GM19452 (cell line): ENCODE data around the gene PCBP3.

Experiments used
- ATAC-seq: cut with Tn5 transposase; IDR thresholded peaks from one replicate; pipeline ENCODE4 v1.9.1; 2021; ENCODE audit not compliant: unreplicated experiment

The PCBP3 gene

DNA sequence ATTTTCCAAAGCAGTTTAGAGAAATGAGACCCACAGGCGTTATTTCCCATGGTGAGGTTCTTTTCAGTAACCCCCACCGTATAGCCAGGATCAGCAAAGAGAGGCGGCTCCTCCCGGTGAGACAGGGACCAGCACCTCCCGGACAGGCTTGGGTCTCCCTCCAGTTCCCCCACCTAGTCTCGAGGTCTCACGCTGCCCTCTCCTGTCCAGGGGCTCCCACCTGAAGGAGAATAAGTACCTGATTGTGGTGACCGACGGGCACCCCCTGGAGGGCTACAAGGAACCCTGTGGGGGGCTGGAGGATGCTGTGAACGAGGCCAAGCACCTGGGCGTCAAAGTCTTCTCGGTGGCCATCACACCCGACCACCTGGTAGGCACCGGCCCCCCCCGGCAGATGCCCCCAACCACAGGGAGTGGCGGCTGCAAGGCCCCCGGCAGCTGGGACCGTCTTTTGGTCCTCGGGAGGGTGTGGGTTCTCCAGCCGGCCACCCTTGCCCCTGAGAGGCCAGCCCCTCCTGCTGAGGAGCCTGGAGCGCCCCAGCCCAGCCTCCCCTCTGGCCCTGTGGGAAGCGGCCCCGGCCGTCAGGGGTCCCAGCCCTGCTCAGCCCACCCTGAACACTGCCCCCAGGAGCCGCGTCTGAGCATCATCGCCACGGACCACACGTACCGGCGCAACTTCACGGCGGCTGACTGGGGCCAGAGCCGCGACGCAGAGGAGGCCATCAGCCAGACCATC lies 343.0 kb downstream of the PCBP3 start:
- ATAC-seq: no peak

DNA sequence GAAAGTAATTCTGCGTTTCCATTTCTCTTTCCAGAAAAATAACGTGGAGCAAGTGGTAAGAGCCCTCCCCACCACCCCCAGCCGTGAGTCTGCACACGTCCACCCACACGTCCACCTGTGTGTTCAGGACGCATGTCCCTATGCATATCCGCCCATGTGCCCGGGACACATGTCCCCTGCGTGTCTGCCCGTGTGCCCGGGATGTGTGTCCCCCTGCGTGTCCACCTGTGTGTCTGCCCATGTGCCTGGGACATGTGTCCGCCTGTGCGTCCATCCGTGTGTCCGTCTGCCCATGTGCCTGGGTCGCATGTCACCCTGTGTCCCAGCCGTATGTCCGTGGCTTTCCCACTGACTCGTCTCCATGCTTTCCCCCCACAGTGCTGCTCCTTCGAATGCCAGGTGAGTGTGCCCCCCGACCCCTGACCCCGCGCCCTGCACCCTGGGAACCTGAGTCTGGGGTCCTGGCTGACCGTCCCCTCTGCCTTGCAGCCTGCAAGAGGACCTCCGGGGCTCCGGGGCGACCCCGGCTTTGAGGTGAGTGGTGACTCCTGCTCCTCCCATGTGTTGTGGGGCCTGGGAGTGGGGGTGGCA lies 343.7 kb downstream of the PCBP3 start:
- no peak for ATAC-seq

DNA sequence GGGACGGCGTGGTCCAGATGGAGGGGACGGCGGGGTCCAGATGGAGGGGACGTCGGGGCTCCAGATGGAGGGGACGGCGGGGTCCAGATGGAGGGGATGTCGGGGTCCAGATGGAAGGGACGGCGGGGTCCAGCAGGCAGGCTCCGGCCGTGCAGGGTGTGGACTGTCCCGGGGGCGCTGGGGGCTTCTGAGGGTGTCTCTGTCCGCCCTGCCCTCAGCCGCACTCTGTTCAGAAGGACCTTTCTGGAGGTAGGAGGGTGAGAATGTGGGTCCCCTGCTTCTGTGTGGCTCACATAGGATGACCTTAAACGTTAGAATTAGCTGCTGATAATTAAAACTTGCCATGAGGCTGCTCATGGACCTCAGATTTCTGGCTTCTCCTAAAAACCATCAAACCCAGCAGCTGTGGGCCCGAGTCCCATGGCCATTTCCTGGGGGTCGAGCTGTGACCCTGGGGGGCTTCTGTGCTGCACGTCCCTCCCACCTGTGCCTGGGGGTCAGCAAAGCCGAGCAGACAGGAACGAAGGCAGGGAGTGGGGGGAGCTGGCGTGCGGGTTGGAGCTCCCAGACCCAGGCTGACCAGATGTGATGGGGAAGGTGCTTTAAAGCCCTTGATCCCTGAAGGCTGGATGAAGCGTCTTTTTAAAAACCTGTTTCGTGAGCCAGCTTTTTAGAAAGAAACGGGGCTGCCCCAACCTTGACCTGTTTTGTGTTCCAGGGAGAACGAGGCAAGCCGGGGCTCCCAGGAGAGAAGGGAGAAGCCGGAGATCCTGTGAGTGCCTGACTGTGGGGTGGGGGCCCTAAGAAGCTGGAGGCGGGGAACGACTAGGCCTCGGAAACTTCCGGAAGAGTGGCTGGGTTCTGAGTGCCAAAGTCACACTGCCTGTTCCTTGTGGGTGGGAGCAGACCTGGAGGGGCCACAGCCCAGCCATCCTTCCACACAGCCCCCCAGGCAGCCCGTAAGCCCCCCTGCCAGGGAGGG lies 345.1 kb downstream of the PCBP3 start:
- no peak for ATAC-seq

DNA sequence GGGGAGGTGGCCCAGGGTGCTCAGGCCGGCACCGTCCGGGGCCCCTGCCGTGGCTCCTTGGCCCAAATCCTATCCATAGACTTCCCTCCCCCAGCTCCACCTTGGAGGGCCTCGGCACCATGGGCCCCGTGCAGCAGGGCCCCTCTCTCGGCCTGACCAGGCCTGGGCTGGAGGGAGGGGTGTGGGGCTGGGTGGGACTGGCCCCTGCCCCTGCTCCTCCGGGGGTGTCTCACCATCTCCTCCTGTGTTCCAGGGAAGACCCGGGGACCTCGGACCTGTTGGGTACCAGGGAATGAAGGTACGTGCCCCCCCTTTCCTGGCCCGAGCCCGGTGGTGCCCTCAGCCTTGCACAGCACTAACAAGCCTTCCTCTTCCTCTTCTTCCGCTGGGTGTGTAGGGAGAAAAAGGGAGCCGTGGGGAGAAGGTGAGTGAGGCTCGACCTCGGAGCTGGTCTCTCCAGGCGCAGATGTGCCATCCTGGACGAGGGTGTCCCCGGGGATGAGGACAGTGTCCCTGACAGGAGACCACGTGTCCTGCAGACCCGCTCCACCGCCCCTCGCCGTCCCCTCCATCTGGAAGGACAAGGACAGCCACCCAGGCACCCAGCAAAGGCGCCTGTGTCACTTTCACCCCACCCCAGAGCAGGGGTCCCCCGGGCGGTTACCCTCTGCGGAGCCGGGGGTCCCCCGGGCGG lies 346.0 kb downstream of the PCBP3 start:
- ATAC-seq: no peak

DNA sequence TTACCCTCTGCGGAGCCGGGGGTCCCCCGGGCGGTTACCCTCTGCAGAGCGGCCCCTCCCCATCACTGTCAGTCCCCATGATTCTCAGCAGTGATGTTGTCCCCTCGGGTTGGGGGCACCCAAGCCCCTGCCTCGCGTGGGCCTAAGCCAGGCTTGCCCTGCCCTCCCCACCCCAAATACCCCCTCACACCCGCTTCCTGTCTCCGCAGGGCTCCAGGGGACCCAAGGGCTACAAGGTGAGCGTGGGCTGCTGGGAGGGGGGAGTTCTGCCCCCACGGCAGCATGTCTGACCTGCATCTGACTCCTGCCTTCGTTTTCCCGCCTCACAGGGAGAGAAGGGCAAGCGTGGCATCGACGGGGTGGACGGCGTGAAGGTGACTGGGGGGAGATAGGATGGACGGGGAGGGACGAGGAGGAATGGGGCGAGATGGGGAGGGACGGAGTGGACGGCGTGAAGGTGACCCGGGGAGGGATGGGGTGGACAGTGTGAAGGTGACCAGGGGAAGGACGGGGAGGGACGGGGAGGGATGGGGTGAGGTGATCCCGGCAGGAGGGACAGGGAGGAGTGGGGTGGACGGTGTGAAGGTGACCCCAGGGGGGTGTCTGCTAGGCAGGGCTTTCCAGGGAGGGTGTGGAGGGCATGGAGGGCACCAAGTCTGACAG lies 346.7 kb downstream of the PCBP3 start:
- ATAC-seq: no peak

DNA sequence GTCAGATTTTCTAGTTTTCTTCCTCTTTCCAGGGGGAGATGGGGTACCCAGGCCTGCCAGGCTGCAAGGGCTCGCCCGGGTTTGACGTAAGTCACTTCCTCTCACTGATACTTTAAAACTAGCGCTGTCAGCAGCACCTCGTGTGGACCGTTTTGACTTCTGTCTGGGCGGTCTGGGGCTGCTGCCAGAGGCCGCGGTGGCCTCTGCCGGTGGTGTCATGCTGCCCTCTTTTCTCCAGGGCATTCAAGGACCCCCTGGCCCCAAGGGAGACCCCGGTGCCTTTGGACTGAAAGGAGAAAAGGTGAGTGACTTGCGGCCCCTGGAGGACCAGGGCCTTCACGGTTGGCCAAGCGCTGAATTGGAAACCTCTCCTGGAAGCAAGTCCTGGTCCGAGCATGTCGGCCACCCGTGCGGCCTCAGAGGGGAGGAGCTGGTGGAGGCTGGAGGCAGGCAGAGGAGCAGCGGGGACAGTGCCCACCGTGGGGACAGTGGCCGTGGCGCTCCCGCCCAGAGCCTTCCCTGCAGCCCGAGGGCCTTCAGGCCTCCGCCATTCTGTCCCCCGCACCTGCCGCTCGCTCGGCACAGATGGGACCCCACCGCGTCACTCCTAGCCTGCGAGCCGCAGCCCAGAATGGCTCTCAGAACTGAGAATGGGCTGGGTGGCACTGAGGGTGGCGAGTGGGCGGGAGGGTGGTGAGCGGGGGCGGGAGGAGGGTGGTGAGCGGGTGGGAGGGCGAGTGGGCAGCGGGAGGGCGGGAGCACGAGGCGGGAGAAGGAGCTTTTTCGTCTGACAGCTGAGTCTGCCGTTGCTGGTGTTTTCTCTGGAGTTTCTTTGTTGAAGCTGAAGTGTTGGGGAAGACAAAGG lies 347.4 kb downstream of the PCBP3 start:
- ATAC-seq: no peak

DNA sequence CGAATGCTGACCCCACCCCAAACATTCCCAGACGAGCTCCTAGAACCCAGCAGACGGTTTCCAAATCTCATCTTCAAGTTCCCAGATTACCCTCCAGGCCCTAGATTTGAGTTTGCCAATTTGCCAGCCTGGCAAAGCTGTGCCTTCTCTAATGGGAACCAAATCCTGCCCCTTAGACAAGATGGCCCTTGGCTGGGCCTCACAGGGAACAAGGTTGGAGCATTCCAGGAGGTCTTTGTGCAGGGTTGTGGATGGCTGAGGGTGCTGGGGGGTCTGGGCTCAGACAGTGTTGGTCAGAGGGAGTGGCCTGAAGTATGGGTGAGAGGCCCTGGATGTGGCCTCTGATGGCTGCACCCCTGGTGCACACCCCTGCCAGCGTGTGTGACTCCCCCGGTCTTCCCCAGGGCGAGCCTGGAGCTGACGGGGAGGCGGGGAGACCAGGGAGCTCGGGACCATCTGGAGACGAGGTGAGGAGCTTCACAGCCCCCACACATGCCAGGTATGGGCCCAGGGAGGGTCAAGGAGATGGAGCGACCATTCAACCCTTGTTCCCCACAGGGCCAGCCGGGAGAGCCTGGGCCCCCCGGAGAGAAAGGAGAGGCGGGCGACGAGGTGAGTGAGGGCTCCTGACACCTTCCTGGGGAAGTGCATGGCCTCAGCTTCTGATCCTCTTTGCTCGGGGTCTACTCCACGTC lies 348.2 kb downstream of the PCBP3 start:
- no peak for ATAC-seq
